ENCODE measurements around the gene NFE2L2.
A peak's percentile ranks its signal among the peaks of the same experiment; 100 is the strongest.

DNA sequence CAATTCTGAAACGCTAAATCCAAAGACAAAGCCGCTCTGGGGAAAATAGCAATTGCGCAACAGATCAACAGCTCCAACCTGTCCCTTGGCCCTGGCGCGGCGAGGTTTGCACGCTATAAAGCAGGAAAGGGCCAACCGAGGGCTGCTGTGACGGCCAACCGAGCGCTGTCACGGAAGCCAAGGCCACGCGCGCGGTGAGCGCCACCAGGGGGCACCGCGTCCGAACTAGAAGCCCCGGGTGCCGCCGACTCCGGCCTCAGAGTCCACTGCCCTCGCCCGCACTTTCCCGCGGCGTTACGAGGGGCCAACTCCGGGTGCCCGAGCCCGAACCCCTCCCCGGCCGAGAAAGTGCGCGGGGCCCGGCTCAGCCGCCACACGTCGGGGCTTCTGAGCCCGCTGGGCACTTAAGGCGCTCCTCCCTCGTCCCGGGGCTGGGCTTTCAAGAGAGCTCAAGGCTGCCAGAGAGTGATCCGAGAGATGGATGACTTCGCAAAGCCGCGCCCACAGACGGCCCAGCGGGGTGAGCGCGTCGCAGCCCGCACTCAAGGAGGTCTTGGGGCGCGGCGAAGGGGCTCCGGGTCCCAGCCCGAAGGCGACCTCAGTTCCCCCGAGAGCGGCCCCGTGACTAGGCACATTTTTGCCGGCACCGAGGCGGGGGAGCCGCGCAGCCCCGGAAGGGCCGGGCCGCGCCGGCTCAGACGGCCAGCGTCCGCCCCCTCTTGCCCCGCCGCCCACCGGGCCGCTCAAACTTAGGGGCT is 897 bp downstream of the NFE2L2 start:
- TF ChIP-seq, protein P1, sequence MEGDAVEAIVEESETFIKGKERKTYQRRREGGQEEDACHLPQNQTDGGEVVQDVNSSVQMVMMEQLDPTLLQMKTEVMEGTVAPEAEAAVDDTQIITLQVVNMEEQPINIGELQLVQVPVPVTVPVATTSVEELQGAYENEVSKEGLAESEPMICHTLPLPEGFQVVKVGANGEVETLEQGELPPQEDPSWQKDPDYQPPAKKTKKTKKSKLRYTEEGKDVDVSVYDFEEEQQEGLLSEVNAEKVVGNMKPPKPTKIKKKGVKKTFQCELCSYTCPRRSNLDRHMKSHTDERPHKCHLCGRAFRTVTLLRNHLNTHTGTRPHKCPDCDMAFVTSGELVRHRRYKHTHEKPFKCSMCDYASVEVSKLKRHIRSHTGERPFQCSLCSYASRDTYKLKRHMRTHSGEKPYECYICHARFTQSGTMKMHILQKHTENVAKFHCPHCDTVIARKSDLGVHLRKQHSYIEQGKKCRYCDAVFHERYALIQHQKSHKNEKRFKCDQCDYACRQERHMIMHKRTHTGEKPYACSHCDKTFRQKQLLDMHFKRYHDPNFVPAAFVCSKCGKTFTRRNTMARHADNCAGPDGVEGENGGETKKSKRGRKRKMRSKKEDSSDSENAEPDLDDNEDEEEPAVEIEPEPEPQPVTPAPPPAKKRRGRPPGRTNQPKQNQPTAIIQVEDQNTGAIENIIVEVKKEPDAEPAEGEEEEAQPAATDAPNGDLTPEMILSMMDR (conservative IDR thresholded peaks at IDR 0.05; ENCODE audit: low read length): peak; percentile 82
- no peak for TF ChIP-seq EZH2phosphoT487 (IDR thresholded peaks at IDR 0.05; ENCODE audit: borderline replicate concordance, low read depth, low read length)
